Measurements from ENCODE around the gene SNX30. TPM values are rescaled to one million over a fixed set of nuclear protein-coding genes. Genes with fewer than 3 reads are reported as not detected.

SNX30 gene
- total RNA-seq, 4 donors from 2014 or later: 4.8 to 10.2 (median 9.3) TPM

DNA sequence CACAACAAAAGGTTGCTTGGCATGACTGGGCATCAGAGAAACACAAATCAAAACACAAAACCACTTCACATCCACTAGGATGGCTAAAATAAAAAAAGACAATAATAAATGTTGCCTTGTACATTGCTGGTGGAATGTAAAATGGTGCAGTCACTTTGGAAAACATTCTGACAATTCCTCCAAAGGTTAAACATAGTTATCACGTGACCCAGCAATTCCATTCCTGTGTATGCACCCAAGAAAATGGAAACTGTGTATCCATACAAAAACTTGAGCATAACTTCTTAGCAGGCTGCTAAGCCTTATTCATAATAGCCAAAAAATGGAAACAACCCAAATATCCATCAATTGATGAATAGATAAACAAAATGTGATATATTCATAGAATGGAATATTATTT, 150.3 kb downstream of the SNX30 start:
- Histone ChIP-seq H3K27ac (no peak overlapping the region), H3K36me3 (no peaks in the 10 kb centered on the region), H3K9me3 (no peaks in the 10 kb centered on the region), H3K27me3 (peaks cover 0 to 13% (median 0%) of the 10 kb centered on the region in 4 donors), H3K4me3 (no peak overlapping the region), H3K4me1 (no peaks in the 10 kb centered on the region)
- TF ChIP-seq, protein P1, sequence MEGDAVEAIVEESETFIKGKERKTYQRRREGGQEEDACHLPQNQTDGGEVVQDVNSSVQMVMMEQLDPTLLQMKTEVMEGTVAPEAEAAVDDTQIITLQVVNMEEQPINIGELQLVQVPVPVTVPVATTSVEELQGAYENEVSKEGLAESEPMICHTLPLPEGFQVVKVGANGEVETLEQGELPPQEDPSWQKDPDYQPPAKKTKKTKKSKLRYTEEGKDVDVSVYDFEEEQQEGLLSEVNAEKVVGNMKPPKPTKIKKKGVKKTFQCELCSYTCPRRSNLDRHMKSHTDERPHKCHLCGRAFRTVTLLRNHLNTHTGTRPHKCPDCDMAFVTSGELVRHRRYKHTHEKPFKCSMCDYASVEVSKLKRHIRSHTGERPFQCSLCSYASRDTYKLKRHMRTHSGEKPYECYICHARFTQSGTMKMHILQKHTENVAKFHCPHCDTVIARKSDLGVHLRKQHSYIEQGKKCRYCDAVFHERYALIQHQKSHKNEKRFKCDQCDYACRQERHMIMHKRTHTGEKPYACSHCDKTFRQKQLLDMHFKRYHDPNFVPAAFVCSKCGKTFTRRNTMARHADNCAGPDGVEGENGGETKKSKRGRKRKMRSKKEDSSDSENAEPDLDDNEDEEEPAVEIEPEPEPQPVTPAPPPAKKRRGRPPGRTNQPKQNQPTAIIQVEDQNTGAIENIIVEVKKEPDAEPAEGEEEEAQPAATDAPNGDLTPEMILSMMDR (IDR thresholded peaks at IDR 0.05): no peak
- no peak for TF ChIP-seq POLR2A (IDR thresholded peaks at IDR 0.05)
- 32 to 39% methylated on average over 1 of the region's 1 CpG for WGBS, 2 donors
- DNase-seq: no peak
- intact Hi-C loops (cut with DNase I): loop anchor here (10.0 kb wide), 1 partner anchor 56 kb away; no protein-coding TSS in a partner anchor

DNA sequence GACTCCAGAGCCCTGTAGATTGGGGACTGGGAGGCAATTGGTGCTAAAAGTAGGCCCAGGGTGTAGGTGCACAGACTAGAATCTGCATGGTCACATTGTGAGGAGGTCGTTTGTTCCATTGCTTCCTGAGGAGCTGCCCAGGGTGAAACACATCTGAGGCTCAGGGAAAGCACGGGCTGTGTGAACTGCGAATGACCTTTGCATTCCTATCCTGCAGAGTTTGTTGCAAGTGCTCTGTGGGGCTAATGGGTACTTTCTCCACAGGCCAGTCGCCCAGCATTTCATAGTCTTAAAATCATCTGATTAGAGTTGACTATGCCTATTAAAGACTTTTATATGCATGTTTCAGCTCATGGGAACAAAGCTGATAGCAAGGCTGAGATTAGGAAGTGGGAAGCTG, 154.5 kb downstream of the SNX30 start:
- Histone ChIP-seq H3K27me3 (no peaks in the 10 kb centered on the region), H3K27ac (no peak overlapping the region), H3K9me3 (no peaks in the 10 kb centered on the region), H3K36me3 (no peaks in the 10 kb centered on the region), H3K4me3 (no peak overlapping the region), H3K4me1 (no peaks in the 10 kb centered on the region)
- WGBS, 2 donors: 62 to 66% methylated on average over 4 of the region's 4 CpGs
- intact Hi-C loops (cut with DNase I): loop anchor here (10.0 kb wide), 1 partner anchor 60 kb away; no protein-coding TSS in a partner anchor
- no peak for DNase-seq
- TF ChIP-seq, protein P1 (IDR thresholded peaks at IDR 0.05): no peak
- TF ChIP-seq POLR2A (IDR thresholded peaks at IDR 0.05): no peak

DNA sequence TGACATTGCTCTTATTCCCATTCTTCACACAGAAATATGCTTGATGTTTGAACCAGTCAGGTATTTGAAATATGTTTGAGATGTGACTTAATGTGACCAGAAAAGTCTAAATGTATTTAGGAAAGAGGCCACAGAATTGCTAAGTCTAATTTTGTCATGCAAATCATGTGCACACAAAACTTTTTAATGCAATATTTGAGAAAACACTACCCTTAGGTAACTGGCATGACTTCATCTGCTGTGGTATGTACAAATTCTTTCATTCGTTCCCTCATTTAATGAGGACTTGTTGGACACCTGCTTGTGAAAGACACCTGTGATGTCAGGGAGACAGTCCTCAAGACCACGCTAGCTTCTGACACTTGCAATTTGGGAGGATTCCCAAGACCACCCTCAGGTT, 161.2 kb downstream of the SNX30 start:
- DNase-seq: no peak

DNA sequence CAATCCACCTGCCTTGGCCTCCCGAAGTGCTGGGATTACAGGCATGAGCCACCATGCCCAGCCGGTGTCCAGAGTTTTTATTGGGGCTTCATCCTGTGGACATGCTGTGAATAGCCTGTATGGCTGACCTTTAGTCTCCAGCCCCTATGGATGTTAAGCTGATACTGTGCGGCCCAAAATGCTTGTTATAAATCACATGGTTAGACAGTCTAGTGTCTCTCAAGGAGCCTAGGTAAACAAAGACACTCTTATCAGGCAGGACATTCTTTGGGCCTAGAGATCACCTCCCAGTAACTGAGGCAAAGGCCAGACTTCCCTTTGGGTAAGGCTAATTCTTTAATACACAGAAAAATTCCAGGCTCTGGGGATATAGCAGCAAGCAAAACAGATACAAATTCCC, 162.1 kb downstream of the SNX30 start:
- Histone ChIP-seq H3K27me3 (no peaks in the 10 kb centered on the region), H3K9me3 (no peaks in the 10 kb centered on the region), H3K36me3 (no peaks in the 10 kb centered on the region), H3K4me1 (peaks cover 0 to 5% (median 0%) of the 10 kb centered on the region in 3 donors), H3K4me3 (no peak overlapping the region), H3K27ac (no peak overlapping the region)
- TF ChIP-seq, protein P1 (IDR thresholded peaks at IDR 0.05): no peak
- TF ChIP-seq POLR2A (IDR thresholded peaks at IDR 0.05): no peak
- no peak for DNase-seq
- intact Hi-C loops (cut with DNase I): no loop called here
- 55 to 100% methylated on average over 2 of the region's 3 CpGs for WGBS, 2 donors

More for the DNA sequence above, 161.2 kb downstream of the SNX30 start:
- WGBS, 2 donors: 58 to 60% methylated on average over 2 of the region's 2 CpGs
- Histone ChIP-seq H3K4me3 (no peak overlapping the region), H3K36me3 (no peaks in the 10 kb centered on the region), H3K9me3 (no peaks in the 10 kb centered on the region), H3K27ac (no peak overlapping the region), H3K4me1 (no peaks in the 10 kb centered on the region), H3K27me3 (no peaks in the 10 kb centered on the region)
- TF ChIP-seq POLR2A (IDR thresholded peaks at IDR 0.05): no peak
- TF ChIP-seq, protein P1 (IDR thresholded peaks at IDR 0.05): no peak
- intact Hi-C loops (cut with DNase I): no loop called here

DNA sequence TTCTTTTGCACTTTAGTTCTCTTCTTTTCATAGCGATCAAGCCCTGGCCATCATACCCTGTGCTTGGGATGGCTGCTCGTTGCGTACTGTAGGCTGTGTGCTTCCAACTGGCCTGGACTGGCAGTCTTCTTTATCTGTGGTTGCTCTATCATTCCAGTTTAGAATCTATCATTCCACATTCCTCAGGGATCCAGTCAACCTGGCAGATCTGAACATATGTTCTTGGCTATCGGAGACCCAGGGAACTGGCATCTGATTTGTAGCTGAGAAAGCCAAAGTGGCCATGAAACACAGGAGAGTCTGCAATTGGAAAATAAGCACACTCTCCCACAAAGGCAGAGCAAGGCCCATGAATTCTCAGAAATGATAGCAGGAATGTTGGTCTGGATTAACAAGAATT, 162.8 kb downstream of the SNX30 start:
- Histone ChIP-seq H3K4me1 (peaks cover 0 to 11% (median 0%) of the 10 kb centered on the region in 3 donors), H3K27ac (no peak overlapping the region), H3K36me3 (no peaks in the 10 kb centered on the region), H3K4me3 (no peak overlapping the region), H3K27me3 (no peaks in the 10 kb centered on the region), H3K9me3 (no peaks in the 10 kb centered on the region)
- 86 to 90% methylated on average over 3 to 4 of the region's 4 CpGs for WGBS, 2 donors
- DNase-seq: no peak
- intact Hi-C loops (cut with DNase I): no loop called here
- no peak for TF ChIP-seq POLR2A (IDR thresholded peaks at IDR 0.05)
- TF ChIP-seq, protein P1 (IDR thresholded peaks at IDR 0.05): no peak

All from esophagus squamous epithelium (tissue), 5 donors.